Endothelial cell of umbilical vein (primary cell): ENCODE results near the gene SCYGR4. TPM values are rescaled to one million over a fixed set of nuclear protein-coding genes. Genes with fewer than 3 reads are reported as not detected.

Source experiments
- BruUV-seq: library from RNA; stranded (reverse); fragments of 400-500 nt; replicated peaks from 2 replicates; lab custom pipeline; 2021; lab: Mats Ljungman, UMichigan
- CTCF ChIA-PET: fragments of 300-600, 350-600 bp; sonication (Branson Sonifier 250); formaldehyde crosslinking; loops from one replicate; lab custom pipeline; 2021; ENCODE audit warnings: antibody characterized with exemption, inconsistent platforms; lab: Charles Lee
- POLR2A ChIA-PET: fragments of 300-600, 350-600 bp; sonication (Branson Sonifier 250); formaldehyde crosslinking; loops from one replicate; lab custom pipeline; 2021; ENCODE audit warnings: antibody characterized with exemption, inconsistent platforms; lab: Charles Lee
- DNase-seq: peaks from one replicate; pipeline ENCODE4 v3.0.0-alpha.2; 2011; ENCODE audit warnings: low read depth, low spot score
- FAIRE-seq: peaks from 2 replicates; lab custom pipeline; 2011; peaks lifted over from hg19 to GRCh38; lab: Jason Lieb, UNC
- H2AFZ ChIP-seq: 2 replicates; pipeline ENCODE4 v1.6.0; 2012; ENCODE audit warnings: low read depth, low read length, control low read depth, inconsistent platforms
- H3K27ac ChIP-seq: 2 replicates; pipeline ENCODE4 v1.5.1; 2011; ENCODE audit warnings: low read depth, mild to moderate bottlenecking, control low read depth, low read length, moderate library complexity; ENCODE audit not compliant: insufficient read depth
- H3K27me3 ChIP-seq, 2 experiments: 2 replicates each; pipeline versions ENCODE4 v1.6.0 to v1.6.1; 2011; ENCODE audit warnings: low read length in 2 of 2, mixed read lengths in 1 of 2; ENCODE audit not compliant: control insufficient read depth in 2 of 2, insufficient read depth in 2 of 2
- H3K36me3 ChIP-seq, 2 experiments: 2 replicates in 1 of 2; 3 replicates in 1 of 2; pipeline ENCODE4 v1.5.1; 2011; ENCODE audit warnings: low read length in 2 of 2, mild to moderate bottlenecking in 1 of 2, moderate library complexity in 1 of 2; ENCODE audit not compliant: control insufficient read depth in 2 of 2, insufficient read depth in 2 of 2; ENCODE audit errors: extremely low read depth in 1 of 2
- H3K4me1 ChIP-seq: 3 replicates; pipeline ENCODE4 v1.5.1; 2011; ENCODE audit warnings: mild to moderate bottlenecking, low read length; ENCODE audit not compliant: control insufficient read depth, insufficient read depth; ENCODE audit errors: extremely low read depth
- H3K4me2 ChIP-seq: 2 replicates; pipeline ENCODE4 v1.6.1; 2011; ENCODE audit warnings: low read length, control low read depth, mixed read lengths; ENCODE audit not compliant: insufficient read depth
- H3K4me3 ChIP-seq, 3 experiments: fragments of 200-600 bp in 1 of 3; sonication (generic), shearing (Covaris generic) in 1 of 3; replicated peaks in 1 of 3; 2 replicates each; pipeline ENCODE4 v1.5.1; 2011 to 2016; ENCODE audit warnings: control low read depth in 3 of 3, low read length in 3 of 3, mild to moderate bottlenecking in 2 of 3, inconsistent platforms in 1 of 3, low read depth in 1 of 3, moderate library complexity in 1 of 3; ENCODE audit not compliant: insufficient read depth in 1 of 3
- H3K79me2 ChIP-seq: 2 replicates; pipeline ENCODE4 v1.6.0; 2012; ENCODE audit warnings: low read length, inconsistent platforms; ENCODE audit not compliant: control insufficient read depth, insufficient read depth
- H3K9ac ChIP-seq: replicated peaks from 2 replicates; pipeline ENCODE3; 2011; ENCODE audit warnings: low read length, control low read depth; ENCODE audit not compliant: insufficient read depth; ENCODE audit errors: extremely low read depth
- H3K9me1 ChIP-seq: replicated peaks from 3 replicates; pipeline ENCODE4 v1.6.0; 2011; ENCODE audit warnings: mild to moderate bottlenecking, low read length; ENCODE audit not compliant: control insufficient read depth, insufficient read depth; ENCODE audit errors: extremely low read depth
- H3K9me3 ChIP-seq: replicated peaks from 2 replicates; pipeline ENCODE4 v1.5.1; 2012; ENCODE audit warnings: low read length, inconsistent platforms; ENCODE audit not compliant: control insufficient read depth, insufficient read depth
- H4K20me1 ChIP-seq: replicated peaks from 2 replicates; pipeline ENCODE3; 2011; ENCODE audit warnings: mild to moderate bottlenecking, low read length; ENCODE audit not compliant: control insufficient read depth, insufficient read depth; ENCODE audit errors: extremely low read depth
- CTCF ChIP-seq, 2 donors: IDR thresholded peaks; 1 replicate in 1 of 2; 2 replicates in 1 of 2; pipeline ENCODE4 v1.5.1; 2011; ENCODE audit warnings: low read length in 2 of 2, mild to moderate bottlenecking in 2 of 2, moderate library complexity in 2 of 2, control low read depth in 1 of 2, inconsistent platforms in 1 of 2, low read depth in 1 of 2; ENCODE audit not compliant: insufficient read depth in 1 of 2; ENCODE audit errors: extremely low read depth in 1 of 2
- EZH2 ChIP-seq: IDR thresholded peaks from 2 replicates; pipeline ENCODE4 v1.6.1; 2012; ENCODE audit warnings: borderline replicate concordance, low read depth, mild to moderate bottlenecking, moderate library complexity, low read length, inconsistent platforms; ENCODE audit not compliant: severe bottlenecking
- FOS ChIP-seq: IDR thresholded peaks from 2 replicates; pipeline ENCODE4 v1.6.1; 2011; ENCODE audit warnings: mild to moderate bottlenecking, low read length, moderate library complexity, borderline replicate concordance; ENCODE audit not compliant: insufficient read depth
- GATA2 ChIP-seq: IDR thresholded peaks from 2 replicates; pipeline ENCODE4 v1.7.0; 2011; ENCODE audit warnings: low read depth, mild to moderate bottlenecking, moderate library complexity, mixed read lengths, low read length; ENCODE audit not compliant: insufficient read length, insufficient read depth
- JUN ChIP-seq: IDR thresholded peaks from 2 replicates; pipeline ENCODE4 v1.6.1; 2011; ENCODE audit warnings: borderline replicate concordance, low read depth; ENCODE audit not compliant: insufficient read length, insufficient read depth
- MAX ChIP-seq: IDR thresholded peaks from 2 replicates; pipeline ENCODE4 v1.6.1; 2011; ENCODE audit not compliant: insufficient read depth, insufficient read length
- MYC ChIP-seq: IDR thresholded peaks from one replicate; pipeline ENCODE4 v1.6.1; 2011; ENCODE audit warnings: mild to moderate bottlenecking, low read depth, low read length
- POLR2A ChIP-seq: IDR thresholded peaks from 2 replicates; pipeline ENCODE4 v1.6.1; 2012; ENCODE audit warnings: low read depth, mild to moderate bottlenecking, control low read depth, low read length
- POLR2AphosphoS5 ChIP-seq: IDR thresholded peaks from 2 replicates; pipeline ENCODE4 v1.6.1; 2012; ENCODE audit warnings: low read depth, mild to moderate bottlenecking, control low read depth, low read length, moderate library complexity; ENCODE audit not compliant: insufficient read depth
- dilution Hi-C: fragments of 300-500 bp; cut with MboI; formaldehyde crosslinking; loops from one replicate; pipeline ENCODE4 v1.15.0; 2019; ENCODE audit warnings: low sequenced_read_pairs; ENCODE audit not compliant: extremely low pct_ligation_motif_present
- intact Hi-C: fragments of 100-400 bp; cut with micrococcal nuclease; formaldehyde crosslinking; loops from one replicate; pipeline ENCODE4 v1.10.0; 2022
- polyA plus RNA-seq, 4 experiments: library from polyadenylated mRNA; depleted of rRNA in 3 of 4; stranded (reverse) in 3 of 4; unstranded in 1 of 4; fragments of >200 nt; gene quantifications; 2 replicates each; pipeline versions ENCODE4 v1.2.1 to v1.2.3, GENCODE V29; 2011 to 2012; ENCODE audit warnings: missing spikeins in 1 of 4
- total RNA-seq: library from RNA; stranded (reverse); gene quantifications from 2 replicates; pipeline ENCODE4 v1.2.3, GENCODE V29; 2021

The SCYGR4 gene
- total and polyA plus RNA-seq, 2 donors (not counting 3 experiments of a cell fraction or from before 2014, with no cell fraction given) = not detected

- Histone ChIP-seq H3K36me3 (no peaks in the 10 kb centered on the region), H3K79me2 (no peaks in the 10 kb centered on the region), H3K9me1 (no peaks in the 10 kb centered on the region), H3K4me1 (no peaks in the 10 kb centered on the region), H3K27me3 (no peaks in the 10 kb centered on the region), H4K20me1 (no peaks in the 10 kb centered on the region), H3K9ac (no peak overlapping the region), H3K4me3 (no peak overlapping the region), H3K27ac (no peak overlapping the region), H3K9me3 (no peaks in the 10 kb centered on the region), H2AFZ (no peak overlapping the region), H3K4me2 (no peak overlapping the region)
- intact Hi-C loops = no loop called here
- dilution Hi-C loops = no loop called here
- FAIRE-seq = no peak
- POLR2A ChIA-PET = no interaction called here
- DNase-seq = no peak
- no peak for TF ChIP-seq MYC
- TF ChIP-seq MAX = no peak
- TF ChIP-seq POLR2A = no peak
- TF ChIP-seq POLR2AphosphoS5 = no peak
- TF ChIP-seq CTCF (IDR thresholded peaks at IDR 0.05; ENCODE audit: extremely low read depth in 1 of 2, insufficient read depth in 1 of 2, low read depth in 1 of 2, low read length in 2 of 2) = no peak
- TF ChIP-seq EZH2 = no peak
- no peak for TF ChIP-seq FOS
- TF ChIP-seq JUN = no peak
- TF ChIP-seq GATA2 = no peak
- no TSS peak for BruUV-seq
- CTCF ChIA-PET = no interaction called here
These were observed 1.4 kb upstream of the SCYGR4 start for GRCh38 chr2:227615906-227616305.
